PC-9 (cell line): ENCODE measurements around the gene DFFB.

Experiments
- CTCF ChIP-seq: fragments of 200-600 bp; sonication (generic); conservative IDR thresholded peaks from 2 replicates; pipeline ENCODE4 v1.6.1; 2017; ENCODE audit warnings: mixed run types, antibody characterized with exemption, mild to moderate bottlenecking, moderate library complexity
- EZH2 ChIP-seq: fragments of 200-600 bp; sonication (generic); IDR thresholded peaks from 2 replicates; pipeline ENCODE4 v1.8.0; 2017; ENCODE audit warnings: antibody characterized with exemption, low read depth

- no peak for TF ChIP-seq CTCF
- TF ChIP-seq EZH2 = no peak
These were observed 52.9 kb downstream of the DFFB start for GRCh38 chr1:3910049-3910731.
